A673 (cell line): Measurements from ENCODE around the gene SPATS1. TPM values are rescaled to one million over a fixed set of nuclear protein-coding genes. Genes with fewer than 3 reads are reported as not detected.

Experiments
- BruUV-seq: library from RNA; stranded (reverse); fragments of 400-500 nt; replicated peaks from 2 replicates; lab custom pipeline; 2021; lab: Mats Ljungman, UMichigan
- CTCF ChIA-PET: fragments of 300-600 bp; sonication (Branson Sonifier 250); formaldehyde crosslinking; loops from one replicate; lab custom pipeline; 2022; ENCODE audit warnings: antibody characterized with exemption; lab: Charles Lee
- POLR2A ChIA-PET: fragments of 300-600 bp; sonication (Branson Sonifier 250); formaldehyde crosslinking; loops from one replicate; lab custom pipeline; 2022; ENCODE audit warnings: antibody characterized with exemption; ENCODE audit not compliant: low non-redundant PET; lab: Charles Lee
- DNase-seq: peaks from one replicate; pipeline ENCODE4 v3.0.0-alpha.2; 2015; ENCODE audit warnings: low spot score
- H3K27ac ChIP-seq: fragments of 200-600 bp; sonication (generic); 2 replicates; pipeline ENCODE4 v1.5.1; 2016; ENCODE audit warnings: mixed run types, low read depth, mild to moderate bottlenecking, mixed read lengths, antibody characterized with exemption, low read length; ENCODE audit not compliant: poor library complexity, severe bottlenecking
- H3K27me3 ChIP-seq: fragments of 200-600 bp; sonication (generic); replicated peaks from 2 replicates; pipeline ENCODE4 v1.6.1; 2017; ENCODE audit warnings: mixed run types, low read depth, mild to moderate bottlenecking, mixed read lengths, antibody characterized with exemption, low read length; ENCODE audit not compliant: insufficient read depth, poor library complexity
- H3K36me3 ChIP-seq: fragments of 200-600 bp; sonication (generic); 2 replicates; pipeline ENCODE4 v1.6.1; 2016; ENCODE audit warnings: mixed run types, mild to moderate bottlenecking, mixed read lengths, antibody characterized with exemption, low read length; ENCODE audit not compliant: insufficient read depth, poor library complexity, severe bottlenecking
- H3K4me1 ChIP-seq: fragments of 200-600 bp; sonication (generic); 2 replicates; pipeline ENCODE4 v1.6.1; 2017; ENCODE audit warnings: mixed run types, mild to moderate bottlenecking, mixed read lengths, antibody characterized with exemption, low read length; ENCODE audit not compliant: insufficient read depth, poor library complexity, severe bottlenecking
- H3K4me3 ChIP-seq: fragments of 200-600 bp; sonication (generic); 2 replicates; pipeline ENCODE4 v1.5.1; 2016; ENCODE audit warnings: low read depth, mixed run types, mild to moderate bottlenecking, mixed read lengths, low read length; ENCODE audit not compliant: poor library complexity, severe bottlenecking
- H3K9me3 ChIP-seq: fragments of 200-600 bp; sonication (generic); 2 replicates; pipeline ENCODE4 v1.6.1; 2016; ENCODE audit warnings: mixed run types, low read depth, mild to moderate bottlenecking, mixed read lengths, antibody characterized with exemption, low read length; ENCODE audit not compliant: poor library complexity, severe bottlenecking
- CTCF ChIP-seq: fragments of 300-800, 200-600 bp; sonication (generic); conservative IDR thresholded peaks from 2 replicates; pipeline ENCODE4 v1.5.1; 2017; ENCODE audit warnings: low read depth, mild to moderate bottlenecking, antibody characterized with exemption, low read length, moderate library complexity, mixed read lengths
- EZH2 ChIP-seq: fragments of 200-600 bp; sonication (generic); IDR thresholded peaks from 2 replicates; pipeline ENCODE4 v1.6.1; 2017; ENCODE audit warnings: borderline replicate concordance, low read depth, mild to moderate bottlenecking, mixed read lengths, antibody characterized with exemption, low read length; ENCODE audit not compliant: poor library complexity, severe bottlenecking
- intact Hi-C: fragments of 100-400 bp; cut with micrococcal nuclease; formaldehyde crosslinking; loops from one replicate; pipeline ENCODE4 v1.10.0; 2022; ENCODE audit not compliant: unreplicated experiment
- total RNA-seq: library from RNA; stranded (reverse); gene quantifications from 2 replicates; pipeline ENCODE4 v1.2.3, GENCODE V29; 2021

Gene SPATS1
- total RNA-seq, 1 experiment from 2014 or later = not detected

GRCh38 chr6:44356487-44356886 lies 14.0 kb downstream of the SPATS1 start:
- Histone ChIP-seq H3K9me3 (no peaks in the 10 kb centered on the region), H3K4me3 (no peak overlapping the region), H3K36me3 (no peaks in the 10 kb centered on the region), H3K4me1 (no peaks in the 10 kb centered on the region), H3K27me3 (no peaks in the 10 kb centered on the region), H3K27ac (no peak overlapping the region)
- CTCF ChIA-PET = no interaction called here
- BruUV-seq = no TSS peak
- no peak for TF ChIP-seq EZH2
- no peak for TF ChIP-seq CTCF
- DNase-seq = no peak
- intact Hi-C loops = no loop called here
- POLR2A ChIA-PET = no interaction called here

GRCh38 chr6:44359973-44360372 lies 17.5 kb downstream of the SPATS1 start:
- no peak for TF ChIP-seq EZH2
- no peak for TF ChIP-seq CTCF
- no TSS peak for BruUV-seq
- Histone ChIP-seq H3K4me3 (no peak overlapping the region), H3K27me3 (no peaks in the 10 kb centered on the region), H3K36me3 (no peaks in the 10 kb centered on the region), H3K27ac (no peak overlapping the region), H3K9me3 (no peaks in the 10 kb centered on the region), H3K4me1 (no peaks in the 10 kb centered on the region)
- intact Hi-C loops = no loop called here
- no peak for DNase-seq
- POLR2A ChIA-PET = no interaction called here
- CTCF ChIA-PET = no interaction called here

- ChIA-PET POLR2A (no interaction called here), CTCF (no interaction called here)
- no peak for DNase-seq
- H3K27ac ChIP-seq = no peak overlapping the region
- H3K4me1 ChIP-seq = no peaks in the 10 kb centered on the region
- H3K27me3 ChIP-seq = no peaks in the 10 kb centered on the region
- H3K36me3 ChIP-seq = no peaks in the 10 kb centered on the region
- no TSS peak for BruUV-seq
- TF ChIP-seq CTCF (no peak), EZH2 (no peak)
- no peaks in the 10 kb centered on the region for H3K9me3 ChIP-seq
- intact Hi-C loops = no loop called here
- no peak overlapping the region for H3K4me3 ChIP-seq
Measured at GRCh38 chr6:44361947-44362346, 19.5 kb downstream of the SPATS1 start.
